ENCODE data around the gene PLEKHB1. TPM values are rescaled to one million over a fixed set of nuclear protein-coding genes. Genes with fewer than 3 reads are reported as not detected.

The PLEKHB1 gene
- total RNA-seq, 3 donors from 2014 or later, result 11.4 to 45.2 (median 19.7) TPM

- intact Hi-C loops (cut with DNase I, micrococcal nuclease), result no loop called here
- H3K36me3 ChIP-seq (ENCODE audit: low read depth), result no peaks in the 10 kb centered on the region
- no peak for ATAC-seq
- no peak for DNase-seq
- no peaks in the 10 kb centered on the region for H3K4me1 ChIP-seq (ENCODE audit: low read depth)
- TF ChIP-seq CTCF (IDR thresholded peaks at IDR 0.05), result no peak
- no peak overlapping the region for H3K4me3 ChIP-seq
- H3K9me3 ChIP-seq, result no peaks in the 10 kb centered on the region
Observed at GRCh38 chr11:73648571-73649046, 2.2 kb downstream of the PLEKHB1 start.

GRCh38 chr11:73649206-73649605, 2.8 kb downstream of the PLEKHB1 start:
- TF ChIP-seq CTCF (IDR thresholded peaks at IDR 0.05), result no peak
- H3K4me1 ChIP-seq (ENCODE audit: low read depth), result no peaks in the 10 kb centered on the region
- ATAC-seq (no peak), DNase-seq (no peak)
- no peak overlapping the region for H3K4me3 ChIP-seq
- H3K9me3 ChIP-seq, result no peaks in the 10 kb centered on the region
- no peaks in the 10 kb centered on the region for H3K36me3 ChIP-seq (ENCODE audit: low read depth)
- intact Hi-C loops (cut with DNase I, micrococcal nuclease), result no loop called here

GRCh38 chr11:73650400-73650799, 4.0 kb downstream of the PLEKHB1 start:
- intact Hi-C loops (cut with DNase I, micrococcal nuclease), result no loop called here
- no peak for TF ChIP-seq CTCF (IDR thresholded peaks at IDR 0.05)
- Histone ChIP-seq H3K36me3 (ENCODE audit: low read depth) (no peaks in the 10 kb centered on the region), H3K9me3 (no peaks in the 10 kb centered on the region), H3K4me3 (no peak overlapping the region), H3K4me1 (ENCODE audit: low read depth) (no peaks in the 10 kb centered on the region)
- DNase-seq, result no peak
- ATAC-seq, result no peak

- intact Hi-C loops (cut with DNase I, micrococcal nuclease), result no loop called here
- ATAC-seq (no peak), DNase-seq (no peak)
- H3K4me3 ChIP-seq, result no peak overlapping the region
- no peaks in the 10 kb centered on the region for H3K4me1 ChIP-seq (ENCODE audit: low read depth)
- no peaks in the 10 kb centered on the region for H3K9me3 ChIP-seq
- H3K36me3 ChIP-seq (ENCODE audit: low read depth), result no peaks in the 10 kb centered on the region
- TF ChIP-seq CTCF (IDR thresholded peaks at IDR 0.05), result no peak
Observed at GRCh38 chr11:73651252-73651651, 4.9 kb downstream of the PLEKHB1 start.

GRCh38 chr11:73651661-73652045, 5.3 kb downstream of the PLEKHB1 start:
- Histone ChIP-seq H3K4me3 (no peak overlapping the region), H3K9me3 (no peaks in the 10 kb centered on the region), H3K36me3 (ENCODE audit: low read depth) (no peaks in the 10 kb centered on the region), H3K4me1 (ENCODE audit: low read depth) (no peaks in the 10 kb centered on the region)
- no peak for ATAC-seq
- intact Hi-C loops (cut with DNase I, micrococcal nuclease), result no loop called here
- TF ChIP-seq CTCF (IDR thresholded peaks at IDR 0.05), result no peak
- no peak for DNase-seq

Measured in mucosa of descending colon (tissue), 3 donors.